Erythroblast (primary cell): ENCODE measurements around the gene PLXNB1.

Experiments used
- GATA1 ChIP-seq: IDR thresholded peaks from 2 replicates; pipeline ENCODE4 v1.6.1; 2011; ENCODE audit warnings: low read depth, mild to moderate bottlenecking, control low read depth, low read length, moderate library complexity
- POLR2A ChIP-seq: IDR thresholded peaks from 2 replicates; pipeline ENCODE4 v1.6.1; 2011; ENCODE audit warnings: mild to moderate bottlenecking, low read length

DNA sequence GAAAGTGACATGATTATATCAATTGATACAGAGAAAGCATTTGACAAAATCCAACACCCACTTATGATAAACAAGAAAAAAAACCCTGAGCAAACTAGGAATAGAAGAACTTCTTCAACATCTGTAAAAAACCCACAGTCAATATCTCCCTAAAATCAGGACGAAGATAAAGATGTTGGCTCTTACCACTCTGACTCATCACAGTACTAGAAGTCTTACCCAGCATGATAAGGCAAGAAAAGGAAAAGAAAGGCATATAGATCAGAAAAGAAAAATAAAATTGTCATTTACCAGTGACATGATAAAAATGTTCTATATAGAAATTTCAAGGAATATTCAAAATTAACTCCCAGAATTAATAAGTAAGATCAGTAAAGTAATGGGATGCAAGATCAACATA is 65.0 kb downstream of the PLXNB1 start:
- TF ChIP-seq POLR2A: no peak
- no peak for TF ChIP-seq GATA1
